Measurements from ENCODE around the gene TCF15.

DNA sequence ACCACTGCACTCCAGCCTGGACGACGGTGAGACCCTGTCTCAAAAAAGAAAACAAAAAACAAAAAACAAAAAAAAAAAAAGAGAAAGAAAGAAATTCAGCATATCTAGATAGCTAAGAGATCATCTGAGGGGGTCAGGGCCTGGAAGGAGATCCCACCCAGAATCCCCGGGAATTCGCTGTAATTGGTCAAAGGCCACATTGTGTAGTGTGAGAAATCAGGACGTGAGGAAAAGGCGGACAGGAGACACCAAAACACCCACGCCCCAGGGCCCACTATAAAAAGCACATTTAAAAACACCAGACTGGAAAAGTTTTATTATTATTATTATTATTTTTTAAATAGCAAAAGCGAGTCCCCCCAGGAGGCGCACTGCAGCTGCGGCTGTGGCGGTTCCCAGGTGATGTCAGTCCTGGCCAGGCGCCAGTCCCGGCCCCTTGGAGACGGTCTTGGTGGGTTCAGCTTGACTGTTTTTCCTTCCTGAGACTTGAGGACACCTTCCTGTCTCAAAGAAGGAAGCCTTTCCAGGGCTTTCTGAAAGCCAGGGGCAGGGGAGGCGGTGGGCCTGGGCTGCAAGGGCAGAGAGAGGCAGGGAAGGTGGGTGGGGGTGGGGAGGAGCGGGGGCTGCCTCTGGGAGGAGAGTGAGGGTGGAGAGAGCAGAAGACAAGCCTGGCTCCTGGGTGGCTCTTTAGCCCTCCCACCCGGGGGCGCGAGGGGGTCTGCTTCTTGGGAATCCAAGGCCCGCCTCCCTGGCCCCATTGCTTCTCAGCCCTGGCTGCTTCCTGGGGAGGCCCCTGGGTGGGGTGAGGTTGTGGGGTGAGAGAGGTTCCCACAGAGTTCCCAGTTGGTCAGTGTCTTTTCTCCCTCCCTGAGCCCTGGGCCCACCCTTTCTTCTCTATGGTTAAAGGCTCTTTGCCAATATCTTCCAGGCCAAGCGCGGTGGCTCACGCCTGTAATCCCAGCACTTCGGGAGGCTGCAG, 14.5 kb downstream of the TCF15 start:
- TF ChIP-seq, protein P1, sequence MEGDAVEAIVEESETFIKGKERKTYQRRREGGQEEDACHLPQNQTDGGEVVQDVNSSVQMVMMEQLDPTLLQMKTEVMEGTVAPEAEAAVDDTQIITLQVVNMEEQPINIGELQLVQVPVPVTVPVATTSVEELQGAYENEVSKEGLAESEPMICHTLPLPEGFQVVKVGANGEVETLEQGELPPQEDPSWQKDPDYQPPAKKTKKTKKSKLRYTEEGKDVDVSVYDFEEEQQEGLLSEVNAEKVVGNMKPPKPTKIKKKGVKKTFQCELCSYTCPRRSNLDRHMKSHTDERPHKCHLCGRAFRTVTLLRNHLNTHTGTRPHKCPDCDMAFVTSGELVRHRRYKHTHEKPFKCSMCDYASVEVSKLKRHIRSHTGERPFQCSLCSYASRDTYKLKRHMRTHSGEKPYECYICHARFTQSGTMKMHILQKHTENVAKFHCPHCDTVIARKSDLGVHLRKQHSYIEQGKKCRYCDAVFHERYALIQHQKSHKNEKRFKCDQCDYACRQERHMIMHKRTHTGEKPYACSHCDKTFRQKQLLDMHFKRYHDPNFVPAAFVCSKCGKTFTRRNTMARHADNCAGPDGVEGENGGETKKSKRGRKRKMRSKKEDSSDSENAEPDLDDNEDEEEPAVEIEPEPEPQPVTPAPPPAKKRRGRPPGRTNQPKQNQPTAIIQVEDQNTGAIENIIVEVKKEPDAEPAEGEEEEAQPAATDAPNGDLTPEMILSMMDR (IDR thresholded peaks at IDR 0.05; ENCODE audit: borderline replicate concordance, extremely low read depth, low read length, poor library complexity, severe bottlenecking), result no peak
- TF ChIP-seq EZH2 (IDR thresholded peaks at IDR 0.05; ENCODE audit: borderline replicate concordance, low read depth, low read length, severe bottlenecking), result no peak

Data from DND-41 (cell line).